HG02678 (cell line): Measurements from ENCODE around the gene EFNA2.
A peak's percentile ranks its signal among the peaks of the same experiment; 100 is the strongest.
"Not testable (repeated sequence)": the region's sequence is repeated elsewhere in the genome, so short reads cannot be mapped to it uniquely, and the experiment has no call there.

Experiments
- ATAC-seq: cut with Tn5 transposase; IDR thresholded peaks from one replicate; pipeline ENCODE4 v1.9.1; 2021; ENCODE audit warnings: mild to moderate bottlenecking, moderate library complexity; ENCODE audit not compliant: unreplicated experiment

The EFNA2 gene

GRCh38 chr19:1285737-1286360 is at the start of gene EFNA2:
Gene EFNA2 (plus strand): TSS chr19:1285873. CDS start chr19:1286169, 296 bp downstream.
- ATAC-seq, result no peak

GRCh38 chr19:1236576-1236975 is 49.1 kb upstream of the EFNA2 start:
- ATAC-seq, result no peak

- no peak for ATAC-seq
Observed at GRCh38 chr19:1237027-1237659, 48.5 kb upstream of the EFNA2 start.

GRCh38 chr19:1237754-1238368 is 47.8 kb upstream of the EFNA2 start, which contains the start of gene CBARP:
Gene CBARP (minus strand): TSS chr19:1238005. CDS start chr19:1236100, 1,905 bp downstream.
- ATAC-seq, result no peak

- no peak for ATAC-seq
Observed at GRCh38 chr19:1238369-1239303, 47.0 kb upstream of the EFNA2 start.

GRCh38 chr19:1239420-1239795 is 46.3 kb upstream of the EFNA2 start:
- no peak for ATAC-seq

GRCh38 chr19:1239796-1240737 is 45.6 kb upstream of the EFNA2 start:
- peak; percentile 39 for ATAC-seq

- no peak for ATAC-seq
Observed at GRCh38 chr19:1240925-1241324, 44.7 kb upstream of the EFNA2 start.

- peak; percentile 61 for ATAC-seq
Observed at GRCh38 chr19:1241417-1242095, 44.1 kb upstream of the EFNA2 start, which contains the start of gene ATP5F1D. Gene ATP5F1D (plus strand): TSS chr19:1241751. CDS start chr19:1241851, 100 bp downstream.

GRCh38 chr19:1243768-1244692 is 41.6 kb upstream of the EFNA2 start:
- no peak for ATAC-seq

- no peak for ATAC-seq
Observed at GRCh38 chr19:1244693-1245451, 40.8 kb upstream of the EFNA2 start.

GRCh38 chr19:1245494-1246264 is 40.0 kb upstream of the EFNA2 start:
- no peak for ATAC-seq

- not testable (repeated sequence) for ATAC-seq
Observed at GRCh38 chr19:1246265-1247087, 39.2 kb upstream of the EFNA2 start.

- ATAC-seq, result no peak
Observed at GRCh38 chr19:1247748-1248138, 37.9 kb upstream of the EFNA2 start.

- ATAC-seq, result peak; percentile 12
Observed at GRCh38 chr19:1248139-1248785, 37.4 kb upstream of the EFNA2 start, which contains the start of gene MIDN. Gene MIDN (plus strand): TSS chr19:1248583. CDS start chr19:1250297, 1,714 bp downstream.
